ENCODE data around the gene PPM1K.

Gene PPM1K

GRCh38 chr4:88283661-88284438 lies 511 bp downstream of the PPM1K start:
- no peaks in the 10 kb centered on the region for H3K36me3 ChIP-seq (replicated peaks)
- peak overlapping the region; percentile 93 for H3K27ac ChIP-seq
- peak; percentile 59 for DNase-seq
- H3K27me3 ChIP-seq (replicated peaks), result no peaks in the 10 kb centered on the region
- in situ Hi-C loops (cut with HindIII; ENCODE audit: low pct_ligation_motif_present, low sequenced_read_pairs), result no loop called here
- H3K4me3 ChIP-seq (ENCODE audit: low read depth, low read length), result peak overlapping the region; percentile 82
- no peak for TF ChIP-seq CTCF (IDR thresholded peaks at IDR 0.05; ENCODE audit: low read depth, low read length, missing control alignments)

- in situ Hi-C loops (cut with HindIII; ENCODE audit: low pct_ligation_motif_present, low sequenced_read_pairs), result no loop called here
- Histone ChIP-seq H3K27ac (no peak overlapping the region), H3K36me3 (replicated peaks) (peaks cover 10% of the 10 kb centered on the region), H3K27me3 (replicated peaks) (no peaks in the 10 kb centered on the region), H3K4me3 (ENCODE audit: low read depth, low read length) (no peak overlapping the region)
- no peak for DNase-seq
- no peak for TF ChIP-seq CTCF (IDR thresholded peaks at IDR 0.05; ENCODE audit: low read depth, low read length, missing control alignments)
Observed at GRCh38 chr4:88280228-88280795, 4.0 kb downstream of the PPM1K start.

- no peak for TF ChIP-seq CTCF (IDR thresholded peaks at IDR 0.05; ENCODE audit: low read depth, low read length, missing control alignments)
- H3K27ac ChIP-seq, result no peak overlapping the region
- DNase-seq, result no peak
- peaks cover 10% of the 10 kb centered on the region for H3K36me3 ChIP-seq (replicated peaks)
- no peaks in the 10 kb centered on the region for H3K27me3 ChIP-seq (replicated peaks)
- H3K4me3 ChIP-seq (ENCODE audit: low read depth, low read length), result no peak overlapping the region
- in situ Hi-C loops (cut with HindIII; ENCODE audit: low pct_ligation_motif_present, low sequenced_read_pairs), result no loop called here
Observed at GRCh38 chr4:88277711-88278225, 6.6 kb downstream of the PPM1K start.

DNA sequence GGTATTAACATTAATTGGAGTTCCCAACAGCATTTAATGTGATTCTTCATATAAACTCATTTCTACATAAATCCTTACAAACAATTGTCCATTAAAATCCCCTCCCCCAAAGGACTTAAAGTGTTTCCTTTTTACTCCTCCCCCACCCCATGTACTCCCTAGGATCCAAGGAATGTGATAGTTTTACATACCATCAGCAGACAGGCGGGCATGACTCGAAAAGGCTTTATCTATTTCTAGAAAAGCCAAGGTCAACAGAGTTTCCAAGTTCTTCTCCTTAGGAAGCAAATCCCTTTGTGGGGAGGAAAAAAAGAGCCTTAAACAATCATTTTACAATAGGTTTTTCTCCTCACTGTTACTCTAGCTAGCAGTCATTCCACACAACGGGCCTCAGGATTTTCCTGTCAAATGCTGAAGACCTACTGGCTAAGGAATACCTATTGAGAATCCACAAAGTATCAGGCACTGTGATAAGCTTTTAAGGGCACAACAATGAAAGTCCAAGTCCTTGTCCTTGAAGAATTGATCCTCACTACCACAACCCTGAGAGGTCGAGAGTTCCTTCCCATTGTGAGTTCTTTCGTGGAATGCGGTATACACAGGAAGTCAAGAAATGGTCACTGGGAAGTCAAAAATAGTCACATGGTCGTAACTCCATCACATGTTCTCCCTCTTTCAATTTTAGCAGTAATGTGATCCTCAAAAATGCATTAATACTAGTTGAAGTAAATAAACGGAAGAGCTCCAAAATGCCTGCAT lies 7.2 kb downstream of the PPM1K start:
- Histone ChIP-seq H3K36me3 (replicated peaks) (peaks cover 10% of the 10 kb centered on the region), H3K27ac (no peak overlapping the region), H3K4me3 (ENCODE audit: low read depth, low read length) (no peak overlapping the region), H3K27me3 (replicated peaks) (no peaks in the 10 kb centered on the region)
- no peak for DNase-seq
- in situ Hi-C loops (cut with HindIII; ENCODE audit: low pct_ligation_motif_present, low sequenced_read_pairs), result no loop called here
- TF ChIP-seq CTCF (IDR thresholded peaks at IDR 0.05; ENCODE audit: low read depth, low read length, missing control alignments), result no peak

DNA sequence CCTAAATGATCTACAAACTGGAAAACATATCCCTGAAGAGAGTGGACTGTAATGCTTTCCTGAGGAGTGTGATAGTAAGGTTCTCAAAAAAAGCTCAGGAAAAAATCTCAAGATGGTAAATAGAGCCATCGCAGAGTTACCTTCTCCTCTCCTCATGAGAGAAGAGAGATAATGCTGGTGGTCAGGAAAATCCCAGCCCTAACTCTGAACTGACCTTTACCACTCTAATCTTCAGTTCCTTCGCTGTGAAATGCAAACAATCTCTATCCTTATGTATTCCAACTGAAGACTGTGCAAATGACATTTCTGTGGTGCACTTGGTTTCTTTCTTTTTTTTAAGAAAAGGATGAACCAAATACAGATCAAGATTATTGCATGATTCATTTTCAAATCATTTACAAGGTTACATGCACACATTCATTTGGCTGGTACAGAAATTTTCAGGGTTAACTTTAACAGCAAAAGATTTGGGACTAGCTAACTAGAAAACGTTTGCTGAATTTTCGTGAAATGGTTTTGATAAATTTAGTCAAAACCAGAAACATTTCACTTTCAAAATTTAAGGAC lies 8.3 kb downstream of the PPM1K start:
- in situ Hi-C loops (cut with HindIII; ENCODE audit: low pct_ligation_motif_present, low sequenced_read_pairs), result no loop called here
- TF ChIP-seq CTCF (IDR thresholded peaks at IDR 0.05; ENCODE audit: low read depth, low read length, missing control alignments), result no peak
- Histone ChIP-seq H3K36me3 (replicated peaks) (peaks cover 10% of the 10 kb centered on the region), H3K4me3 (ENCODE audit: low read depth, low read length) (no peak overlapping the region), H3K27ac (peak overlapping the region; percentile 52), H3K27me3 (replicated peaks) (no peaks in the 10 kb centered on the region)
- DNase-seq, result peak; percentile 20

Data from brain microvascular endothelial cell (primary cell).